A549 (cell line): Measurements from ENCODE around the gene FCMR.

ENCODE experiments used
- ATOH8 ChIP-seq: fragments of 250-450 bp; sonication (Bioruptor Pico); IDR thresholded peaks from 2 replicates; pipeline ENCODE4 v1.5.0; 2020; ENCODE audit warnings: low read depth, mild to moderate bottlenecking, moderate library complexity
- CEBPB ChIP-seq, 2 experiments: fragments of >200 bp in 1 of 2; sonication (Bioruptor Twin) in 1 of 2; formaldehyde crosslinking in 1 of 2; IDR thresholded peaks; 2 replicates each; pipeline ENCODE4 v1.6.1; 2012 to 2016
- CTCF ChIP-seq: fragments of >200 bp; sonication (Bioruptor Twin); formaldehyde crosslinking; IDR thresholded peaks from 3 replicates; pipeline ENCODE4 v1.5.1; 2016
- EP300 ChIP-seq, 2 experiments: fragments of >200 bp; sonication (Bioruptor Twin); formaldehyde crosslinking; IDR thresholded peaks; 2 replicates in 1 of 2; 3 replicates in 1 of 2; pipeline ENCODE4 v1.6.1; 2016 to 2017
- MAX ChIP-seq: IDR thresholded peaks from 2 replicates; pipeline ENCODE4 v1.6.1; 2012
- PBX3 ChIP-seq: IDR thresholded peaks from 2 replicates; pipeline ENCODE4 v1.6.1; 2012
- POLR2A ChIP-seq: IDR thresholded peaks from 2 replicates; pipeline ENCODE4 v1.6.1; 2012; ENCODE audit warnings: mild to moderate bottlenecking, low read length

GRCh38 chr1:206971029-206971655, 49.4 kb upstream of the FCMR start:
- TF ChIP-seq CTCF (no peak), PBX3 (no peak), EP300 (IDR thresholded peaks at IDR 0.05) (no peak), POLR2A (no peak), ATOH8 (no peak), MAX (no peak), CEBPB (IDR thresholded peaks at IDR 0.05) (no peak)
